GM18505 (cell line): ENCODE results near the gene HGS.

Source experiments
- ATAC-seq: cut with Tn5 transposase; IDR thresholded peaks from one replicate; pipeline ENCODE4 v1.9.1; 2021; ENCODE audit not compliant: unreplicated experiment
- POLR2A ChIP-seq: IDR thresholded peaks from 4 replicates; pipeline ENCODE4 v1.6.1; 2011; ENCODE audit warnings: borderline replicate concordance; ENCODE audit not compliant: insufficient read depth, insufficient read length; ENCODE audit errors: extremely low read depth

HGS gene

GRCh38 chr17:81716674-81716996 lies 32.8 kb downstream of the HGS start:
- no peak for TF ChIP-seq POLR2A
- ATAC-seq: no peak

GRCh38 chr17:81717049-81717765 lies 33.4 kb downstream of the HGS start:
- no peak for TF ChIP-seq POLR2A
- no peak for ATAC-seq

DNA sequence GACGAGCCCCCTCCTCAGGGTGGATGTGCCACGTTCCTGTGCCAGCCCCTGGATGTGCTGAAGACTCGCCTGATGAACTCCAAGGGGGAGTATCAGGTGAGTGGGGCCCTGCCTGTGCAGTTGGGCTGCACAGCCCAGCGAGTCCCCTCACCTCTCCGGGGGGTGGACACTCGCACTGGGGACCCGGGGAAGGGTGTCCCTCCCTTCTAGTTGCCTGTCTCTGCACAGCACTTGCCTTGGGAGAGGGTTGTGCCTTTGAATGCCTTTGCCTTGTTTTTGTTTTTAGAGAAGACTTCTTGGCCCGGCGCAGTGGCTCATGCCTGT lies 33.9 kb downstream of the HGS start:
- TF ChIP-seq POLR2A: no peak
- ATAC-seq: no peak

GRCh38 chr17:81719410-81720266 lies 35.8 kb downstream of the HGS start:
- no peak for ATAC-seq
- no peak for TF ChIP-seq POLR2A

- ATAC-seq: no peak
- no peak for TF ChIP-seq POLR2A
Measured at GRCh38 chr17:81720267-81721071, 36.7 kb downstream of the HGS start.

GRCh38 chr17:81722184-81723120 lies 38.6 kb downstream of the HGS start:
- no peak for TF ChIP-seq POLR2A
- ATAC-seq: no peak

DNA sequence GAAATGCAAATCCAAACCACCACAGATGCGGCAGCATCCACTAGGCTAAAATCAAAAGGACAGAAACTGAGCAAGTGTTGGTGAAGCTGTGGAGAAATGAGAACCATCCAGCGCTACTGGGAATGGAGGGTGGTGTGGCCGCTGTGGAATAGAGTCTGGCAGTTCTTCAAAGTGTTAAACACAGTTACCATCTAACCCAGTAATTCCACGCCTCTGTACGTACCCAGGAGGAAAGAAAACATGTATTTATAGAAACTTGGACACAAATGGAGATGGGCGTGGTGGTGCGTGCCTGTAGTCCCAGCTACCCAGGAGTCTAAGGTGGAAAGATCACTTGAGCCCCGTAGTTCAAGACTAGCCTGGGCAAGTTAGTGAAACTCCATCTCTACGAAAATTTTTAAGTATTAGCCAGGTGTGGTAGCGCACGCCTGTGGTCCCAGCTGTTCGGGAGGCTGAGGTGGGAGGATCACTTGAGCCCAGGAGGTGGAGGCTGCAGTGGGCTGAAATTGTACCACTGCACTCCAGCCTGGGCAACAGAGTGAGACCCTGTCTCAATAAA lies 39.9 kb downstream of the HGS start:
- no peak for ATAC-seq
- no peak for TF ChIP-seq POLR2A

GRCh38 chr17:81725439-81725838 lies 41.6 kb downstream of the HGS start:
- no peak for ATAC-seq
- TF ChIP-seq POLR2A: no peak

DNA sequence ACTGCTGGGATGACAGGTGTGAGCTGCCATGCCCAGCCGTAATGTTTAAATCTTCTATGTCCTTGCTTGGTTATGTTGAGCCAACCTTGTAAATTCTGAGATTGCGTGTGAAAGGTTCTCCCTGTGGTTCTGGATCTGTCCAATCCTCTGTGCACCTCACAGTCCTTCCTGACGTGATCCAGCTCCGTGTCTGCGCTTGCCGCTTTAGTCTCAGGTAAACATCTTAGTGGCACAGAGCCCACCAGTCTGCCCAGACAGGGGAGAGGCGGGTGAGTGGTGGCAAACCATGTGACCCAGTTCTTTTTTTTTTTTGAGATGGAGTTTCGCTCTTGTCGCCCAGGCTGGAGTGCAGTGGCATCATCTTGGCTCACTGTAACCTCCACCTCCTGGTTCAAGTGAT lies 42.2 kb downstream of the HGS start:
- TF ChIP-seq POLR2A: no peak
- no peak for ATAC-seq

- no peak for TF ChIP-seq POLR2A
Measured at GRCh38 chr17:81727324-81728031, 43.7 kb downstream of the HGS start.

GRCh38 chr17:81733507-81734404 lies 49.9 kb downstream of the HGS start:
- TF ChIP-seq POLR2A: no peak
- no peak for ATAC-seq

More at GRCh38 chr17:81727324-81728031, 43.7 kb downstream of the HGS start:
- no peak for ATAC-seq
